Measurements from ENCODE around the gene LRRC27.

LRRC27 gene

GRCh38 chr10:132427006-132427771, 95.2 kb downstream of the LRRC27 start:
- no peak for DNase-seq (ENCODE audit: low read depth, low spot score)

- DNase-seq (ENCODE audit: low read depth, low spot score), result no peak
Measured at GRCh38 chr10:132427939-132428367, 96.0 kb downstream of the LRRC27 start.

- no peak for DNase-seq (ENCODE audit: low read depth, low spot score)
Measured at GRCh38 chr10:132428486-132428995, 96.5 kb downstream of the LRRC27 start.
